GM12878 (cell line): ENCODE results near the gene TOR1A. TPM values are rescaled to one million over a fixed set of nuclear protein-coding genes. Genes with fewer than 3 reads are reported as not detected.

Experiments used
- ATAC-seq: fragments of 200-7000 bp; cut with Tn5 transposase; 3 replicates; pipeline ENCODE4 v1.9.1; 2020; ENCODE audit warnings: mild to moderate bottlenecking, moderate library complexity
- BruUV-seq: library from RNA; stranded (reverse); fragments of 400-500 nt; replicated peaks from 2 replicates; lab custom pipeline; 2021; lab: Mats Ljungman, UMichigan
- CTCF ChIA-PET: fragments of 300-600 bp; sonication (Branson Sonifier 250); formaldehyde crosslinking; extraction: SDS; loops from one replicate; lab custom pipeline; 2021; ENCODE audit warnings: inconsistent platforms; lab: Yijun Ruan, JAX
- POLR2A ChIA-PET: fragments of 350-600 bp; formaldehyde crosslinking; extraction: SDS; loops from one replicate; lab custom pipeline; 2021; ENCODE audit warnings: inconsistent platforms; lab: Charles Lee
- RAD21 ChIA-PET: fragments of 300-600 bp; sonication (Branson Sonifier 250); formaldehyde crosslinking; loops from one replicate; lab custom pipeline; 2023; ENCODE audit warnings: antibody characterized with exemption; ENCODE audit not compliant: unreplicated experiment; lab: Charles Lee
- SMC1A ChIA-PET: fragments of 300-600 bp; sonication (Branson Sonifier 250); formaldehyde crosslinking; loops from one replicate; lab custom pipeline; 2023; ENCODE audit not compliant: unreplicated experiment, uncharacterized antibody; lab: Charles Lee
- DNase-seq: peaks from one replicate; pipeline ENCODE4 v3.0.0-alpha.2; 2011; ENCODE audit warnings: low read depth, low spot score
- FAIRE-seq: peaks from 3 replicates; lab custom pipeline; 2011; peaks lifted over from hg19 to GRCh38; lab: Jason Lieb, UNC
- H2AFZ ChIP-seq: 2 replicates; pipeline ENCODE4 v1.6.0; 2011; ENCODE audit warnings: low read depth, low read length, control low read depth; ENCODE audit not compliant: control insufficient read depth
- H3K27ac ChIP-seq: 2 replicates; pipeline ENCODE4 v1.5.1; 2011; ENCODE audit warnings: control low read depth; ENCODE audit not compliant: control insufficient read depth, insufficient read depth
- H3K27me3 ChIP-seq, 2 experiments: replicated peaks in 1 of 2; 2 replicates each; pipeline versions ENCODE4 v1.6.0 to v1.6.1; 2011; ENCODE audit warnings: low read length in 1 of 2; ENCODE audit not compliant: control insufficient read depth in 2 of 2, insufficient read depth in 2 of 2
- H3K36me3 ChIP-seq, 2 experiments: 2 replicates each; pipeline ENCODE4 v1.5.1; 2011; ENCODE audit warnings: low read length in 1 of 2; ENCODE audit not compliant: control insufficient read depth in 2 of 2, insufficient read depth in 2 of 2
- H3K4me1 ChIP-seq: 2 replicates; pipeline ENCODE4 v1.6.1; 2011; ENCODE audit warnings: mild to moderate bottlenecking, low read length, moderate library complexity, mixed read lengths; ENCODE audit not compliant: control insufficient read depth, insufficient read depth
- H3K4me2 ChIP-seq: 2 replicates; pipeline ENCODE4 v1.6.0; 2011; ENCODE audit warnings: control low read depth; ENCODE audit not compliant: control insufficient read depth, insufficient read depth
- H3K4me3 ChIP-seq: fragments of 200-600 bp; sonication (generic); 2 replicates; pipeline ENCODE4 v1.5.1; 2016
- H3K79me2 ChIP-seq: 2 replicates; pipeline ENCODE4 v1.6.0; 2011; ENCODE audit warnings: low read length; ENCODE audit not compliant: control insufficient read depth, insufficient read depth
- H3K9ac ChIP-seq: 2 replicates; pipeline ENCODE4 v1.8.0; 2011; ENCODE audit warnings: low read length, control low read depth, mixed read lengths; ENCODE audit not compliant: control insufficient read depth, insufficient read depth
- H3K9me3 ChIP-seq: replicated peaks from 3 replicates; pipeline ENCODE4 v1.5.1; 2011; ENCODE audit warnings: mild to moderate bottlenecking, low read length; ENCODE audit not compliant: control insufficient read depth, insufficient read depth
- H4K20me1 ChIP-seq: 2 replicates; pipeline ENCODE4 v1.6.0; 2011; ENCODE audit not compliant: control insufficient read depth, insufficient read depth
- ATF7 ChIP-seq: fragments of 450-650 bp; IDR thresholded peaks from 2 replicates; pipeline ENCODE4 v1.6.1; 2016; ENCODE audit warnings: low read depth, mild to moderate bottlenecking
- BMI1 ChIP-seq: fragments of 450-650 bp; IDR thresholded peaks from 2 replicates; pipeline ENCODE4 v1.6.1; 2016; ENCODE audit warnings: mild to moderate bottlenecking, moderate library complexity, borderline replicate concordance
- BRCA1 ChIP-seq: IDR thresholded peaks from 2 replicates; pipeline ENCODE4 v1.6.1; 2011; ENCODE audit warnings: low read depth, low read length, improper control_type of control experiment
- FOS ChIP-seq: IDR thresholded peaks from 3 replicates; pipeline ENCODE4 v1.6.1; 2011; ENCODE audit warnings: borderline replicate concordance; ENCODE audit not compliant: insufficient read length; ENCODE audit errors: extremely low read depth
- IKZF1 ChIP-seq: fragments of 450-650 bp; conservative IDR thresholded peaks from 2 replicates; pipeline ENCODE4 v1.6.1; 2017; ENCODE audit warnings: antibody characterized with exemption, mild to moderate bottlenecking
- IRF5 ChIP-seq: fragments of 450-650 bp; IDR thresholded peaks from 2 replicates; pipeline ENCODE4 v1.6.1; 2017; ENCODE audit warnings: borderline replicate concordance
- JUND ChIP-seq: IDR thresholded peaks from 2 replicates; pipeline ENCODE4 v1.6.1; 2012; ENCODE audit warnings: low read depth, mild to moderate bottlenecking, low read length, improper control_type of control experiment, moderate library complexity
- MAX ChIP-seq: IDR thresholded peaks from 2 replicates; pipeline ENCODE4 v1.6.1; 2012; ENCODE audit warnings: low read depth, low read length, improper control_type of control experiment
- MYB ChIP-seq: fragments of 150-350 bp; IDR thresholded peaks from 2 replicates; pipeline ENCODE4 v1.6.1; 2014; ENCODE audit warnings: mild to moderate bottlenecking, low read depth, low read length, borderline replicate concordance
- NFYA ChIP-seq: IDR thresholded peaks from 2 replicates; pipeline ENCODE4 v1.6.1; 2011; ENCODE audit warnings: low read depth, mild to moderate bottlenecking, low read length, improper control_type of control experiment, borderline replicate concordance
- PML ChIP-seq: IDR thresholded peaks from 2 replicates; pipeline ENCODE4 v1.6.1; 2012; ENCODE audit warnings: low read length, inconsistent platforms
- SIX5 ChIP-seq: IDR thresholded peaks from 2 replicates; pipeline ENCODE4 v1.6.1; 2011; ENCODE audit warnings: mild to moderate bottlenecking, low read depth, low read length, moderate library complexity; ENCODE audit not compliant: severe bottlenecking
- TAF1 ChIP-seq: IDR thresholded peaks from 2 replicates; pipeline ENCODE4 v1.6.1; 2011; ENCODE audit warnings: mild to moderate bottlenecking, low read depth, low read length, borderline replicate concordance
- TCF12 ChIP-seq: IDR thresholded peaks from 2 replicates; pipeline ENCODE4 v1.6.1; 2011; ENCODE audit warnings: low read depth, mild to moderate bottlenecking, low read length
- ZNF384 ChIP-seq: IDR thresholded peaks from 2 replicates; pipeline ENCODE4 v1.6.1; 2012; ENCODE audit warnings: low read depth, mild to moderate bottlenecking, low read length, improper control_type of control experiment, borderline replicate concordance
- ZZZ3 ChIP-seq: IDR thresholded peaks from 2 replicates; pipeline ENCODE4 v1.6.1; 2011; ENCODE audit warnings: low read depth; ENCODE audit not compliant: control insufficient read depth, insufficient read length
- WGBS: methylation state at CpG from one replicate; pipeline ENCODE4 v1.1.6; 2016; ENCODE audit warnings: low lambda C conversion rate; ENCODE audit not compliant: insufficient replicate concordance, insufficient coverage; ENCODE audit errors: missing lambda C conversion rate; 5-methylcytosine and 5-hydroxymethylcytosine counted together
- in situ Hi-C: fragments of 300-500 bp; cut with MboI; formaldehyde crosslinking; loops from 9 replicates; pipeline ENCODE4 v1.14.3; 2018; ENCODE audit warnings: mixed read lengths
- intact Hi-C: fragments of 100-400 bp; cut with micrococcal nuclease; formaldehyde crosslinking; loops from one replicate; pipeline ENCODE4 v1.14.2; 2022; ENCODE audit not compliant: unreplicated experiment
- polyA plus RNA-seq, 11 experiments: library from polyadenylated mRNA; depleted of rRNA in 4 of 11; unstranded in 6 of 11; stranded (reverse) in 5 of 11; fragments of >200 nt; fragmentation: Nextera tagmentation in 4 of 11; fragmentation: Illumina TruSeq in 1 of 11; extraction: Ambion mirVana in 4 of 11; extraction: Trizol in 1 of 11; gene quantifications; 1 replicate in 1 of 11; 2 replicates in 10 of 11; pipeline versions ENCODE4 v1.2.1 to v1.2.3, GENCODE V29; 2011 to 2016; ENCODE audit warnings: inconsistent platforms in 2 of 11, missing spikeins in 2 of 11, low read depth in 1 of 11
- total RNA-seq, 4 experiments: library from RNA; depleted of rRNA in 3 of 4; stranded (reverse); fragments of >200 nt in 3 of 4; fragmentation: Illumina TruSeq in 1 of 4; extraction: Trizol in 1 of 4; gene quantifications; 2 replicates each; pipeline versions ENCODE4 v1.2.1 to v1.2.3, GENCODE V29; 2013 to 2021
- TF ChIP-seq, protein P1 (sequence below): IDR thresholded peaks from 2 replicates; pipeline ENCODE4 v1.6.1; 2012; ENCODE audit warnings: low read depth, low read length, improper control_type of control experiment
- TF ChIP-seq, protein P2 (sequence below): fragments of 450-650 bp; IDR thresholded peaks from 2 replicates; pipeline ENCODE4 v1.6.1; 2014; ENCODE audit warnings: mild to moderate bottlenecking

Gene TOR1A
- total and polyA plus RNA-seq, 10 of the 15 experiments (the other 5 are each of a cell fraction or from before 2014, with no cell fraction given) = 3.2 to 60.8 (median 38.6) TPM

DNA sequence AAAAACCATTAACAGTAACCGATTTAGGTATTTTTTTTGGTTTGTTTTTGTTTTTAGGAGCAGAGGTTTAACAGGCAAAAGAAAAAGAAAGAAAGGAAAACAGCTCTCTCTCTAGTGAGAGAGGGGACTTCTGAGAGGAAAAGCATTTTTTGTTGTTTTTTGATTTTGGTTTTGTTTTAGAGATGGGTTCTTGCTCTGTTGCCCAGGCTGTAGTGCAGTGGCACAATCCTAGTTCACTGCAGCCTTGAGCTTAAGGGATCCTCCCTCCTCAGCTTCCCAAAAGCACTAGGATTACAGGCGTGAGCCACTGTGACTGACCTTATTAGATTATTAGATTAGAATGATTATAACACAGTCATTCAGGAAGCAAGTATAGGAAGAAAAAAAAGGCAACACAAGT is 21.4 kb upstream of the TOR1A start:
- H3K36me3 ChIP-seq = no peaks in the 10 kb centered on the region; a peak in 1 of 4 replicates
- 40% methylated on average over 2 of the region's 2 CpGs for WGBS
- in situ Hi-C loops (loop anchor here (25.0 kb wide), 1 partner anchor 1417 kb away; no protein-coding TSS in a partner anchor), intact Hi-C loops (no loop called here)
- no peak overlapping the region for H3K27ac ChIP-seq
- ChIA-PET RAD21 (no interaction called here), POLR2A (interaction anchor here (0.6 kb wide), 1 partner anchor 215 kb away, joined by 7 read pairs; no protein-coding TSS in a partner anchor), CTCF (no interaction called here), SMC1A (interaction anchor here (0.8 kb wide), 1 partner anchor 9 kb away, joined by 3 read pairs; no protein-coding TSS in a partner anchor)
- H4K20me1 ChIP-seq = no peaks in the 10 kb centered on the region
- FAIRE-seq = no peak
- H3K4me1 ChIP-seq = no peaks in the 10 kb centered on the region
- no peak overlapping the region for H3K9ac ChIP-seq
- H3K9me3 ChIP-seq = no peaks in the 10 kb centered on the region
- H3K4me3 ChIP-seq = no peak overlapping the region
- H2AFZ ChIP-seq = no peak overlapping the region
- H3K4me2 ChIP-seq = no peak overlapping the region
- ATAC-seq = no peak
- DNase-seq = no peak
- no TSS peak for BruUV-seq
- no peaks in the 10 kb centered on the region for H3K79me2 ChIP-seq
- no peaks in the 10 kb centered on the region; a peak in 1 of 4 replicates for H3K27me3 ChIP-seq
- TF ChIP-seq TAF1 (no peak), MYB (no peak), IRF5 (no peak), SIX5 (no peak), ATF7 (no peak), ZNF384 (no peak), NFYA (no peak), FOS (no peak), MAX (no peak), TCF12 (no peak), PML (no peak), JUND (no peak), BMI1 (no peak), BRCA1 (no peak), ZZZ3 (no peak), IKZF1 (no peak)
- TF ChIP-seq, protein P1, sequence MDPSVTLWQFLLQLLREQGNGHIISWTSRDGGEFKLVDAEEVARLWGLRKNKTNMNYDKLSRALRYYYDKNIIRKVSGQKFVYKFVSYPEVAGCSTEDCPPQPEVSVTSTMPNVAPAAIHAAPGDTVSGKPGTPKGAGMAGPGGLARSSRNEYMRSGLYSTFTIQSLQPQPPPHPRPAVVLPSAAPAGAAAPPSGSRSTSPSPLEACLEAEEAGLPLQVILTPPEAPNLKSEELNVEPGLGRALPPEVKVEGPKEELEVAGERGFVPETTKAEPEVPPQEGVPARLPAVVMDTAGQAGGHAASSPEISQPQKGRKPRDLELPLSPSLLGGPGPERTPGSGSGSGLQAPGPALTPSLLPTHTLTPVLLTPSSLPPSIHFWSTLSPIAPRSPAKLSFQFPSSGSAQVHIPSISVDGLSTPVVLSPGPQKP = no peak
- TF ChIP-seq, protein P2, sequence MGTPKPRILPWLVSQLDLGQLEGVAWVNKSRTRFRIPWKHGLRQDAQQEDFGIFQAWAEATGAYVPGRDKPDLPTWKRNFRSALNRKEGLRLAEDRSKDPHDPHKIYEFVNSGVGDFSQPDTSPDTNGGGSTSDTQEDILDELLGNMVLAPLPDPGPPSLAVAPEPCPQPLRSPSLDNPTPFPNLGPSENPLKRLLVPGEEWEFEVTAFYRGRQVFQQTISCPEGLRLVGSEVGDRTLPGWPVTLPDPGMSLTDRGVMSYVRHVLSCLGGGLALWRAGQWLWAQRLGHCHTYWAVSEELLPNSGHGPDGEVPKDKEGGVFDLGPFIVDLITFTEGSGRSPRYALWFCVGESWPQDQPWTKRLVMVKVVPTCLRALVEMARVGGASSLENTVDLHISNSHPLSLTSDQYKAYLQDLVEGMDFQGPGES = no peak
